Esophagus (tissue), 2 donors: ENCODE data around the gene GATA2. TPM values are rescaled to one million over a fixed set of nuclear protein-coding genes. Genes with fewer than 3 reads are reported as not detected.

Experiments used
- H3K27ac ChIP-seq, 2 donors: one replicate each; pipeline ENCODE4 v1.5.1; 2013; ENCODE audit warnings: low read depth in 2 of 2, mild to moderate bottlenecking in 2 of 2, inconsistent platforms in 1 of 2, low read length in 1 of 2, moderate library complexity in 1 of 2
- H3K27me3 ChIP-seq, 2 donors: one replicate each; pipeline ENCODE4 v1.6.1; 2013; ENCODE audit warnings: low read length in 2 of 2, control low read depth in 1 of 2, mild to moderate bottlenecking in 1 of 2; ENCODE audit not compliant: insufficient read depth in 2 of 2, control insufficient read depth in 1 of 2
- H3K36me3 ChIP-seq, 2 donors: one replicate each; pipeline ENCODE4 v1.6.1; 2013; ENCODE audit warnings: low read length in 1 of 2; ENCODE audit not compliant: control insufficient read depth in 2 of 2, insufficient read depth in 2 of 2
- H3K4me1 ChIP-seq, 2 donors: one replicate each; pipeline ENCODE4 v1.6.1; 2013; ENCODE audit warnings: low read length in 1 of 2; ENCODE audit not compliant: control insufficient read depth in 2 of 2, insufficient read depth in 2 of 2
- H3K4me3 ChIP-seq, 2 donors: one replicate each; pipeline ENCODE4 v1.5.1; 2013; ENCODE audit warnings: low read length in 2 of 2, mild to moderate bottlenecking in 2 of 2, low read depth in 1 of 2, moderate library complexity in 1 of 2
- H3K9me3 ChIP-seq, 2 donors: one replicate each; pipeline ENCODE4 v1.6.1; 2013; ENCODE audit warnings: mild to moderate bottlenecking in 2 of 2, low read depth in 1 of 2, low read length in 1 of 2, moderate library complexity in 1 of 2; ENCODE audit not compliant: control insufficient read depth in 2 of 2, insufficient read depth in 1 of 2
- WGBS, 2 donors: extraction: QIAGEN DNeasy Blood & Tissue Kit; methylation state at CpG; one replicate each; pipeline ENCODE4 v1.1.7; 2013; 5-methylcytosine and 5-hydroxymethylcytosine counted together
- polyA plus RNA-seq, 2 donors: library from polyadenylated mRNA; stranded (reverse); fragments of 200-250 nt; gene quantifications; one replicate each; pipeline ENCODE4 v1.2.3, GENCODE V29; 2013
- donor health status: healthy with polysubstance abuse.
- donor health status: Bipolar disorder and iron deficiency.

Gene GATA2
- polyA plus RNA-seq, 2 donors = 2.2 to 2.3 TPM

- H3K27me3 ChIP-seq = no peaks in the 10 kb centered on the region
Measured at GRCh38 chr3:128454310-128454618, 38.7 kb downstream of the GATA2 start.

GRCh38 chr3:128453501-128454309 is 39.3 kb downstream of the GATA2 start:
- Histone ChIP-seq H3K27me3 (no peaks in the 10 kb centered on the region), H3K4me1 (no peaks in the 10 kb centered on the region), H3K36me3 (no peaks in the 10 kb centered on the region), H3K4me3 (no peak overlapping the region), H3K27ac (no peak overlapping the region), H3K9me3 (peaks cover 0 to 6% of the 10 kb centered on the region in 2 donors)
- 72% methylated on average over 21 of the region's 21 CpGs for WGBS, 2 donors

More at GRCh38 chr3:128454310-128454618, 38.7 kb downstream of the GATA2 start:
- Histone ChIP-seq H3K4me3 (no peak overlapping the region), H3K36me3 (no peaks in the 10 kb centered on the region), H3K4me1 (no peaks in the 10 kb centered on the region), H3K27ac (no peak overlapping the region), H3K9me3 (peaks cover 0 to 6% of the 10 kb centered on the region in 2 donors)
- WGBS, 2 donors = 77 to 89% methylated on average over 2 of the region's 2 CpGs

GRCh38 chr3:128452678-128453275 is 40.2 kb downstream of the GATA2 start:
- WGBS, 2 donors = 80 to 89% methylated on average over 21 of the region's 21 CpGs
- Histone ChIP-seq H3K9me3 (peaks cover 0 to 2% of the 10 kb centered on the region in 2 donors), H3K27ac (no peak overlapping the region), H3K36me3 (no peaks in the 10 kb centered on the region), H3K27me3 (no peaks in the 10 kb centered on the region), H3K4me3 (no peak overlapping the region), H3K4me1 (no peaks in the 10 kb centered on the region)

GRCh38 chr3:128452120-128452519 is 40.9 kb downstream of the GATA2 start:
- no peak overlapping the region for H3K27ac ChIP-seq
- no peaks in the 10 kb centered on the region for H3K27me3 ChIP-seq
- peaks cover 0 to 2% of the 10 kb centered on the region in 2 donors for H3K9me3 ChIP-seq
- WGBS, 2 donors = 80 to 93% methylated on average over 9 of the region's 9 CpGs
- H3K4me1 ChIP-seq = no peaks in the 10 kb centered on the region
- no peaks in the 10 kb centered on the region for H3K36me3 ChIP-seq
- no peak overlapping the region for H3K4me3 ChIP-seq

- Histone ChIP-seq H3K36me3 (no peaks in the 10 kb centered on the region), H3K27me3 (no peaks in the 10 kb centered on the region), H3K4me1 (no peaks in the 10 kb centered on the region), H3K9me3 (peaks cover 0 to 2% of the 10 kb centered on the region in 2 donors), H3K4me3 (no peak overlapping the region), H3K27ac (no peak overlapping the region)
- 76 to 81% methylated on average over 6 of the region's 6 CpGs for WGBS, 2 donors
Measured at GRCh38 chr3:128449111-128449638, 43.8 kb downstream of the GATA2 start.

- no peak overlapping the region for H3K4me3 ChIP-seq
- 59 to 68% methylated on average over 6 of the region's 6 CpGs for WGBS, 2 donors
Measured at GRCh38 chr3:128448491-128448890, 44.5 kb downstream of the GATA2 start.

GRCh38 chr3:128447561-128448013 is 45.4 kb downstream of the GATA2 start:
- Histone ChIP-seq H3K36me3 (no peaks in the 10 kb centered on the region), H3K4me3 (no peak overlapping the region), H3K27ac (no peak overlapping the region), H3K4me1 (no peaks in the 10 kb centered on the region), H3K27me3 (no peaks in the 10 kb centered on the region), H3K9me3 (peaks cover 0 to 2% of the 10 kb centered on the region in 2 donors)
- 90 to 93% methylated on average over 3 of the region's 3 CpGs for WGBS, 2 donors

More at GRCh38 chr3:128448491-128448890, 44.5 kb downstream of the GATA2 start:
- no peak overlapping the region for H3K27ac ChIP-seq
- no peaks in the 10 kb centered on the region for H3K4me1 ChIP-seq
- H3K27me3 ChIP-seq = no peaks in the 10 kb centered on the region
- H3K9me3 ChIP-seq = peaks cover 0 to 2% of the 10 kb centered on the region in 2 donors
- no peaks in the 10 kb centered on the region for H3K36me3 ChIP-seq

- Histone ChIP-seq H3K36me3 (no peaks in the 10 kb centered on the region), H3K4me3 (no peak overlapping the region), H3K27me3 (no peaks in the 10 kb centered on the region), H3K9me3 (peaks cover 0 to 2% of the 10 kb centered on the region in 2 donors), H3K4me1 (no peaks in the 10 kb centered on the region), H3K27ac (no peak overlapping the region)
- WGBS, 2 donors = 82 to 84% methylated on average over 1 of the region's 1 CpG
Measured at GRCh38 chr3:128446821-128447220, 46.2 kb downstream of the GATA2 start.

- 93% methylated on average over 1 of the region's 1 CpG for WGBS, 2 donors
- H3K27ac ChIP-seq = no peak overlapping the region
- no peaks in the 10 kb centered on the region for H3K4me1 ChIP-seq
- H3K36me3 ChIP-seq = no peaks in the 10 kb centered on the region
- H3K9me3 ChIP-seq = no peaks in the 10 kb centered on the region
- no peaks in the 10 kb centered on the region for H3K27me3 ChIP-seq
- no peak overlapping the region for H3K4me3 ChIP-seq
Measured at GRCh38 chr3:128445357-128445756, 47.6 kb downstream of the GATA2 start.
